GM23338 (cell line): ENCODE measurements around the gene HDAC1. TPM values are rescaled to one million over a fixed set of nuclear protein-coding genes. Genes with fewer than 3 reads are reported as not detected.

Source experiments
- ATAC-seq: fragments of 200-7000 bp; cut with Tn5 transposase; 3 replicates; pipeline ENCODE4 v1.9.1; 2020
- DNase-seq: peaks from one replicate; pipeline ENCODE4 v3.0.0-alpha.2; 2015; ENCODE audit warnings: low spot score
- H2AFZ ChIP-seq: fragments of 200-600 bp; sonication (generic); 2 replicates; pipeline ENCODE4 v1.8.0; 2016; ENCODE audit warnings: antibody characterized with exemption, mild to moderate bottlenecking, moderate library complexity
- H3F3A ChIP-seq: fragments of 200-600 bp; sonication (generic); replicated peaks from 2 replicates; pipeline ENCODE4 v1.8.0; 2017; ENCODE audit warnings: antibody characterized with exemption, mixed run types, low read depth
- H3K27ac ChIP-seq: fragments of 200-600 bp; sonication (generic); 2 replicates; pipeline ENCODE4 v1.6.1; 2016; ENCODE audit warnings: low read depth
- H3K27me3 ChIP-seq: fragments of 200-600 bp; sonication (generic); 2 replicates; pipeline ENCODE4 v1.8.0; 2016; ENCODE audit warnings: mild to moderate bottlenecking, mixed run types, moderate library complexity; ENCODE audit not compliant: insufficient read depth
- H3K36me3 ChIP-seq: fragments of 200-600 bp; sonication (generic); 2 replicates; pipeline ENCODE4 v1.8.0; 2016; ENCODE audit warnings: mild to moderate bottlenecking; ENCODE audit not compliant: insufficient read depth
- H3K4me1 ChIP-seq: fragments of 200-600 bp; sonication (generic); 2 replicates; pipeline ENCODE4 v1.8.0; 2016; ENCODE audit warnings: mild to moderate bottlenecking, moderate library complexity; ENCODE audit not compliant: insufficient read depth
- H3K4me2 ChIP-seq: fragments of 200-600 bp; sonication (generic); 2 replicates; pipeline ENCODE4 v1.7.1; 2017; ENCODE audit warnings: mixed run types
- H3K4me3 ChIP-seq: fragments of 200-600 bp; sonication (generic); 2 replicates; pipeline ENCODE4 v1.6.1; 2016; ENCODE audit warnings: mixed run types
- H3K79me2 ChIP-seq: fragments of 200-600 bp; sonication (generic); replicated peaks from 2 replicates; pipeline ENCODE4 v1.8.0; 2017; ENCODE audit warnings: mild to moderate bottlenecking; ENCODE audit not compliant: insufficient read depth
- H3K9me2 ChIP-seq: fragments of 200-600 bp; sonication (generic); 2 replicates; pipeline ENCODE4 v1.8.0; 2017; ENCODE audit not compliant: insufficient read depth
- H4K20me1 ChIP-seq: fragments of 200-600 bp; sonication (generic); replicated peaks from 2 replicates; pipeline ENCODE4 v1.8.0; 2017; ENCODE audit warnings: mild to moderate bottlenecking; ENCODE audit not compliant: insufficient read depth
- H3K27ac Mint-ChIP-seq: 2 replicates; pipeline ENCODE4 v1.8.0; 2020; ENCODE audit warnings: inconsistent platforms, mild to moderate bottlenecking, moderate library complexity, mixed read lengths
- H3K27me3 Mint-ChIP-seq: 3 replicates; pipeline ENCODE4 v1.8.0; 2022; ENCODE audit warnings: low read depth, mild to moderate bottlenecking, moderate library complexity, mixed read lengths, inconsistent platforms; ENCODE audit not compliant: insufficient read depth, poor library complexity
- H3K36me3 Mint-ChIP-seq: 3 replicates; pipeline ENCODE4 v1.8.0; 2021; ENCODE audit warnings: low read depth, mild to moderate bottlenecking, inconsistent platforms, moderate library complexity, mixed read lengths
- H3K4me1 Mint-ChIP-seq: 3 replicates; pipeline ENCODE4 v1.8.0; 2020; ENCODE audit warnings: mild to moderate bottlenecking, inconsistent platforms, mixed read lengths
- H3K4me3 Mint-ChIP-seq: 3 replicates; pipeline ENCODE4 v1.8.0; 2021; ENCODE audit warnings: moderate library complexity, mild to moderate bottlenecking, inconsistent platforms, mixed read lengths
- H3K9me3 Mint-ChIP-seq: 3 replicates; pipeline ENCODE4 v1.8.0; 2020; ENCODE audit warnings: moderate library complexity, mild to moderate bottlenecking, inconsistent platforms, mixed read lengths
- CREB1 ChIP-seq: fragments of 250-450 bp; sonication (Bioruptor Pico); IDR thresholded peaks from 2 replicates; pipeline ENCODE4 v1.5.0; 2020; ENCODE audit warnings: low read depth, mild to moderate bottlenecking, moderate library complexity
- CTCF ChIP-seq, 2 experiments: fragments of 200-600 bp in 1 of 2; sonication (generic) in 1 of 2; conservative IDR thresholded peaks; 2 replicates each; pipeline versions ENCODE4 v1.5.1 to v1.6.1; 2016 to 2017; ENCODE audit warnings: antibody characterized with exemption in 2 of 2, low read depth in 2 of 2, mild to moderate bottlenecking in 2 of 2, moderate library complexity in 1 of 2
- ETS1 ChIP-seq: IDR thresholded peaks from 2 replicates; pipeline ENCODE4 v1.6.1; 2016; ENCODE audit warnings: antibody characterized with exemption
- EZH2 ChIP-seq: fragments of 200-600 bp; sonication (generic); IDR thresholded peaks from one replicate; pipeline ENCODE4 v1.8.0; 2017; ENCODE audit warnings: antibody characterized with exemption, mild to moderate bottlenecking, low read depth; ENCODE audit not compliant: unreplicated experiment
- EZH2phosphoT487 ChIP-seq: fragments of 200-600 bp; sonication (generic); IDR thresholded peaks from one replicate; pipeline ENCODE4 v1.8.1; 2018; ENCODE audit warnings: antibody characterized with exemption; ENCODE audit not compliant: unreplicated experiment
- JUNB ChIP-seq: IDR thresholded peaks from one replicate; pipeline ENCODE4 v1.6.1; 2016; ENCODE audit warnings: antibody characterized with exemption; ENCODE audit not compliant: unreplicated experiment
- NANOG ChIP-seq: IDR thresholded peaks from 2 replicates; pipeline ENCODE4 v1.6.1; 2016; ENCODE audit warnings: antibody characterized with exemption, borderline replicate concordance
- POLR2AphosphoS5 ChIP-seq: IDR thresholded peaks from 2 replicates; pipeline ENCODE4 v1.6.1; 2016; ENCODE audit warnings: antibody characterized with exemption, low read depth
- REST ChIP-seq: IDR thresholded peaks from one replicate; pipeline ENCODE4 v1.6.1; 2018; ENCODE audit warnings: antibody characterized with exemption; ENCODE audit not compliant: unreplicated experiment
- STAT1 ChIP-seq: IDR thresholded peaks from one replicate; pipeline ENCODE4 v1.6.1; 2016; ENCODE audit warnings: antibody characterized with exemption; ENCODE audit not compliant: unreplicated experiment
- ZNF114 ChIP-seq: fragments of 250-450 bp; sonication (Bioruptor Pico); IDR thresholded peaks from 2 replicates; pipeline ENCODE4 v1.5.0; 2020; ENCODE audit warnings: mild to moderate bottlenecking, moderate library complexity
- ZNF331 ChIP-seq: fragments of 250-450 bp; sonication (Bioruptor Pico); IDR thresholded peaks from 2 replicates; pipeline ENCODE4 v1.5.0; 2020; ENCODE audit warnings: low read depth, mild to moderate bottlenecking, moderate library complexity
- ZNF462 ChIP-seq: fragments of 250-450 bp; sonication (Bioruptor Pico); IDR thresholded peaks from 2 replicates; pipeline ENCODE4 v1.5.0; 2020; ENCODE audit warnings: mild to moderate bottlenecking, moderate library complexity
- polyA plus RNA-seq: library from polyadenylated mRNA; unstranded; fragments of >200 nt; fragmentation: Nextera tagmentation; extraction: Ambion mirVana; gene quantifications from 2 replicates; pipeline ENCODE4 v1.2.1, GENCODE V29; 2016
- total RNA-seq: library from RNA; depleted of rRNA; stranded (reverse); fragments of >200 nt; shearing (Covaris generic); gene quantifications from 2 replicates; pipeline ENCODE4 v1.2.3, GENCODE V29; 2014

The HDAC1 gene
- total and polyA plus RNA-seq, 2 experiments from 2014 or later = 82.6 to 104 TPM

- peaks cover 17% of the 10 kb centered on the region for H3K36me3 ChIP-seq
- H3K4me2 ChIP-seq = no peak overlapping the region
- H3K36me3 Mint-ChIP-seq = peaks cover 47% of the 10 kb centered on the region
- H3K27ac Mint-ChIP-seq = no peak overlapping the region
- no peak for TF ChIP-seq REST
- TF ChIP-seq CTCF (conservative IDR thresholded peaks at IDR 0.05; ENCODE audit: low read depth in 2 of 2) = no peak
- no peak for TF ChIP-seq JUNB
- no peak for TF ChIP-seq STAT1
- no peak for TF ChIP-seq ETS1
- TF ChIP-seq CREB1 = no peak
- no peak for TF ChIP-seq POLR2AphosphoS5
- no peak for TF ChIP-seq ZNF114 (CRISPR knock-in tag)
- no peak for TF ChIP-seq NANOG
- TF ChIP-seq ZNF462 (CRISPR knock-in tag) = no peak
- no peak for TF ChIP-seq EZH2phosphoT487
- TF ChIP-seq EZH2 = no peak
- TF ChIP-seq ZNF331 (CRISPR knock-in tag) = no peak
- H3K27me3 ChIP-seq = no peaks in the 10 kb centered on the region
- H2AFZ ChIP-seq = no peak overlapping the region
- peaks cover 10% of the 10 kb centered on the region; the same call in 1 of the 2 replicates for H4K20me1 ChIP-seq
- no peaks in the 10 kb centered on the region; the same call in 2 of the 3 replicates for H3K9me3 Mint-ChIP-seq
- DNase-seq (no peak), ATAC-seq (no peak)
- H3K9me2 ChIP-seq = no peaks in the 10 kb centered on the region
- peaks cover 4% of the 10 kb centered on the region for H3K27me3 Mint-ChIP-seq
- no peak overlapping the region for H3K4me3 Mint-ChIP-seq
- H3K4me3 ChIP-seq = no peak overlapping the region
- H3K27ac ChIP-seq = no peak overlapping the region
- peaks cover 11% of the 10 kb centered on the region; the same call in 1 of the 2 replicates for H3F3A ChIP-seq
- no peaks in the 10 kb centered on the region for H3K4me1 ChIP-seq
- no peaks in the 10 kb centered on the region for H3K4me1 Mint-ChIP-seq
- H3K79me2 ChIP-seq = 0 out of 2 replicates have a peak, but pooled peaks cover 4% of the 10 kb centered on the region
Observed at GRCh38 chr1:32321712-32322291, 29.9 kb downstream of the HDAC1 start.
